Kidney (tissue), 11 donors: ENCODE data around the gene HSPA6. TPM values are rescaled to one million over a fixed set of nuclear protein-coding genes. Genes with fewer than 3 reads are reported as not detected.
"Not testable (repeated sequence)": the region's sequence is repeated elsewhere in the genome, so short reads cannot be mapped to it uniquely, and the experiment has no call there.

Experiments used
- DNase-seq, 5 donors: peaks; one replicate each; pipeline ENCODE4 v3.0.0-alpha.2; 2013 to 2020
- FAIRE-seq: peaks from 2 replicates; lab custom pipeline; 2012; peaks lifted over from hg19 to GRCh38; lab: Jason Lieb, UNC
- H3K27ac ChIP-seq, 2 donors: one replicate each; pipeline ENCODE4 v1.7.0; 2013; ENCODE audit warnings: low read depth in 2 of 2, low read length in 2 of 2, inconsistent platforms in 1 of 2
- H3K27me3 ChIP-seq: one replicate; pipeline ENCODE4 v1.7.1; 2013; ENCODE audit warnings: low read length, inconsistent platforms; ENCODE audit not compliant: control insufficient read depth, insufficient read depth
- H3K36me3 ChIP-seq, 3 donors: one replicate each; pipeline versions ENCODE4 v1.7.0 to v1.7.1; 2013; ENCODE audit warnings: low read length in 3 of 3, control low read depth in 1 of 3, inconsistent platforms in 1 of 3; ENCODE audit not compliant: insufficient read depth in 3 of 3, control insufficient read depth in 2 of 3
- H3K4me1 ChIP-seq, 3 donors: one replicate each; pipeline versions ENCODE4 v1.7.0 to v1.7.1; 2013; ENCODE audit warnings: low read length in 3 of 3, inconsistent platforms in 1 of 3, low read depth in 1 of 3; ENCODE audit not compliant: control insufficient read depth in 2 of 3, insufficient read depth in 2 of 3
- H3K4me3 ChIP-seq, 3 donors: one replicate each; pipeline versions ENCODE4 v1.7.0 to v1.8.1; 2013; ENCODE audit warnings: low read length in 3 of 3, control low read depth in 1 of 3, inconsistent platforms in 1 of 3
- H3K9ac ChIP-seq, 3 donors: one replicate each; pipeline versions ENCODE4 v1.7.0 to v1.7.1; 2013; ENCODE audit warnings: low read length in 3 of 3, control low read depth in 1 of 3, inconsistent platforms in 1 of 3
- H3K9me3 ChIP-seq, 3 donors: one replicate each; pipeline versions ENCODE4 v1.7.0 to v1.7.1; 2013; ENCODE audit warnings: low read length in 3 of 3, control low read depth in 1 of 3, inconsistent platforms in 1 of 3; ENCODE audit not compliant: control insufficient read depth in 2 of 3, insufficient read depth in 1 of 3
- intact Hi-C: fragments of 100-400 bp; cut with DNase I; formaldehyde crosslinking; loops from one replicate; pipeline ENCODE4 v1.11.1; 2022
- polyA plus RNA-seq: library from polyadenylated mRNA; stranded (reverse); fragments of 350-450 nt; fragmentation: Illumina TruSeq; extraction: RNeasy Lipid Tissue Mini Kit (QIAGEN cat#74804); gene quantifications from one replicate; pipeline ENCODE4 v1.2.3, GENCODE V29; 2014; ENCODE audit warnings: low read depth, low replicate concordance; ENCODE audit not compliant: insufficient read depth
- total RNA-seq: library from RNA; stranded (reverse); fragmentation: NEBNext Ultra II Directional; extraction: Animal tissue kit (Norgen Biotek cat#: 25700); gene quantifications from one replicate; pipeline ENCODE4 v1.2.1, GENCODE V29; 2021
- donor health status: control.
- donor health status: control.
- donor health status: DM: yes; HTN: yes; CAD: no.
- donor health status: Normal renal cell carcinoma (clear cell type).

The HSPA6 gene
- total and polyA plus RNA-seq, 2 donors from 2014 or later, result 2.6 to 5.5 TPM

GRCh38 chr1:161542091-161542559 is 17.8 kb downstream of the HSPA6 start:
- DNase-seq, H3K4me1 ChIP-seq, H3K27ac ChIP-seq, H3K4me3 ChIP-seq, H3K9me3 ChIP-seq, H3K36me3 ChIP-seq, H3K9ac ChIP-seq, intact Hi-C loops, FAIRE-seq, H3K27me3 ChIP-seq: not testable (repeated sequence)

GRCh38 chr1:161543125-161543524 is 18.8 kb downstream of the HSPA6 start:
- FAIRE-seq, H3K36me3 ChIP-seq, H3K4me3 ChIP-seq, H3K9ac ChIP-seq, H3K27ac ChIP-seq, DNase-seq, H3K9me3 ChIP-seq, H3K4me1 ChIP-seq, intact Hi-C loops, H3K27me3 ChIP-seq: not testable (repeated sequence)

GRCh38 chr1:161545005-161545731 is 20.8 kb downstream of the HSPA6 start:
- DNase-seq, H3K27ac ChIP-seq, H3K4me3 ChIP-seq, H3K9ac ChIP-seq, H3K36me3 ChIP-seq, H3K4me1 ChIP-seq, H3K27me3 ChIP-seq, FAIRE-seq, intact Hi-C loops, H3K9me3 ChIP-seq: not testable (repeated sequence)

GRCh38 chr1:161547995-161548741 is 23.8 kb downstream of the HSPA6 start:
- H3K4me1 ChIP-seq, DNase-seq, H3K27me3 ChIP-seq, H3K9me3 ChIP-seq, intact Hi-C loops, H3K27ac ChIP-seq, H3K36me3 ChIP-seq, FAIRE-seq, H3K4me3 ChIP-seq, H3K9ac ChIP-seq: not testable (repeated sequence)

- DNase-seq, FAIRE-seq, H3K9ac ChIP-seq, H3K27ac ChIP-seq, H3K27me3 ChIP-seq, H3K4me3 ChIP-seq, H3K4me1 ChIP-seq, intact Hi-C loops, H3K9me3 ChIP-seq, H3K36me3 ChIP-seq: not testable (repeated sequence)
Measured at GRCh38 chr1:161548749-161549406, 24.5 kb downstream of the HSPA6 start.
